GM21529 (cell line): ENCODE measurements around the gene TRIM2.
"Not testable (repeated sequence)": the region's sequence is repeated elsewhere in the genome, so short reads cannot be mapped to it uniquely, and the experiment has no call there.

Experiments
- ATAC-seq: cut with Tn5 transposase; IDR thresholded peaks from one replicate; pipeline ENCODE4 v1.9.1; 2021; ENCODE audit not compliant: unreplicated experiment

The TRIM2 gene

DNA sequence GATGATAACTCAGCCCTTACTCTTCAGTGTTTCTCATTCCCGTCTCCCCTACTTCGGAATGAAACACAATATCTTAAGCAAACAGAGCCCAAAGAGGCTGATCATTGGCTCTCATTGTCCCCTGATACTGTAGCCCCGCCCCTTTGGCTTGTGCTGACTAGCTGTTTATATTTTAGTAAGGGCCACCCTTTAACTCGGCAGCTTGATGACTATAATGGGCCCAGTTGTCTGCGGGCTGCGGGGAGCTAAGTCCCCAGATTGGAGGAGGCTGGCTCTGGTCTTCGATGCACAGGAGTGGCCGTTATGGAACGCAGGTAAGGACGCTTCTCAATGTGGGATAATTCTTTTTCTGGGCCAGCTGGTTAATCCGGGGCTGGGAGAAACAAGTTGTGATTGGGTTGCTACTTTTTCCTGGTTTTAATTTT, at the start of gene TRIM2:
TRIM2 (plus strand) TSS at position 197 of the 425 bp plus-strand sequence; CDS start at position 285, 88 bp downstream.
- no peak for ATAC-seq

DNA sequence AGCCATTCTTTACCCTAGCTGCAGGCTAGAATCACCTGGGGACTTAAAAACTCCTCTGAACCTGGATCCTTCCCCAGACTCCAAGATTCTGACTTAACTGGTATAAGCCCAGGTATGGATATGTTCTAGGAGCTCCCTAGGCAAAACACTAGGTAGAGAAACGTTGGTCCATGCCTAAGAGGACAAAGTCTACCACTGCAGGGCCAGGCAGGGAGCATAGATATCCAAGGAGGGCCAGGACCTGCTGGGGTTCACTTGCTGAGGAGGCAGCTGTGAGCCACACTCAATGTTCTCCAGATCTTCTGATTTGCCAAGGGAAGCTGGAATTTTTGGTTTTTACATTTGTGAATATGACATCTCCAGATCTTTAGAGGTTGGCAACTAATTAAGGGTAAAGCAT, 48.6 kb upstream of the TRIM2 start:
- ATAC-seq, result no peak

DNA sequence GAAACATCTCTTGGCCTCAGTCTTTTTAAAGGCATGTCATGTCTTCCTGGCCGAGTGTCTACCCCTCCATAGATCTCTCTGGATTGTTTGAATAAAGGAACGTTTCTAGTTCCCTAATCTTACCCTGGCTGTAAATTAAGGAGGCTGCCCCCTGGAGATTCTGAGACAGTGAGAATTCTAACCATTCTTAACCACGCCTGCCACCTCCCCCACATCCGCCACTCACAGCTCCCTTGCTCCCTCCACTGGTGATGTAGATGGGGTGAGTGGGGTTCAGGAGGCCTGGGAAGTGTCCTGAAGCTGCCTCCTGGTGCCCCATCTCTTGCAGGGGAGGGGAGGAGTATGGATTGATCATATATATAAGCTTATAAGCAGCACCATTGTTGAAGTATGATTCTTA, 48.0 kb upstream of the TRIM2 start:
- ATAC-seq, result no peak

DNA sequence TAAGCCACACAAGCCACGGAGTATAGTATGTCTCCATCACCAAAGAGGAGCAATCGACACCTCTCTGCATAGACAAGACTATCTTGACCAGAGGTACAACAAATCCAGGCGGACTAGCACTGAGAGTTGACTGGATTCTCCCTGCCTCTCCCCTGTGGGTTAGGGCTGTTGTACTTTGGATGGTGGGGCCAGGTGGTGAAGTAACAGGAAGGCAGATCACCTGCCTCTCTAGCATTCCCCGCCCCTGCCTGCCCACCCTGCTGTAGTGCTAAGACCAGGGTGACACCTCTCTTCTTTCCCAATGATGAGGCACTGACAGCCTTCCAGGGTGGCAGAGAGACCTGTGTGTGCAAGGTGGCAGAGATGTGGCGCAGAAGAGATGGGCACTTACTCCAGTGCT, 47.5 kb upstream of the TRIM2 start:
- no peak for ATAC-seq

DNA sequence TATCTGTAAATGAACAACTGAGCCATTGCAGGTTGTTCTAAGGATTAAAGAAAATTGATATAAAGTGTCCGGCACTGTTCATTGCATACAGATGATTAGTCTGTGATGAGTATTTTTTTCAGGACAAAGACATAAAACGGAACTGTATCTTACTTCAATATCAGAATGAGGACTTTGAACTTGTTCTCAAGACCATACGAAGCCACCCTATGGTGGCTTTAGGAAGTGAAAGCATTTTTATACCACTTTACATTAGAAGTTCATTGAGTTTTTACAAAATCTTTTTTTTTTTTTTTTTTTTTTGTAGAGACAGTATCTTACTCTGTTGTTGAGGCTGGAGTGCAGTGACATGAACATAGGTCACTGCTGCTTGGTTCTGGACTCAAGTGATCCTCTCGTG, 45.2 kb upstream of the TRIM2 start:
- no peak for ATAC-seq

DNA sequence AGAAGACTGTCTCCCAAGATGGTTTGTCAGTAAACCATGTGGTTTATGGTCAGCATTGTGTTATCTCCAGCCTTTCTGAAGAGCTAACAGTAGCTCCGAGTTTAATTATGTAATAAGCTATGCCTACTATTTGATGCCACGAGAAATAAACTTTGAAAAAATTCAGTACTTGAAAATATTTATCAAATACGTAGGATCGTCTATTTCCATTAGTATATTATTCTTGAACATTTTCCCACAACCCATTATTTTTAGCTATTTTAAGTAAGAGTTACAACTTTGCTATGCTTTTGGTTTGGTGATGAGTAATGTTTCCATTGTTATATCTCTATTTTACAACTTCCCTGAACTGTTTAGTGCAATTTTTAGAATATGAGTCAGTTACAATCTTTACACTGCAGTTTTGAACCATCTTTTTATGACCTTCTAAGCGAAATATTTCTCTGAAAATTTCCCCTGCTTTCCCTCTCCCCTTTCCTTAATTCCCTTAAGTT, 44.5 kb upstream of the TRIM2 start:
- no peak for ATAC-seq

DNA sequence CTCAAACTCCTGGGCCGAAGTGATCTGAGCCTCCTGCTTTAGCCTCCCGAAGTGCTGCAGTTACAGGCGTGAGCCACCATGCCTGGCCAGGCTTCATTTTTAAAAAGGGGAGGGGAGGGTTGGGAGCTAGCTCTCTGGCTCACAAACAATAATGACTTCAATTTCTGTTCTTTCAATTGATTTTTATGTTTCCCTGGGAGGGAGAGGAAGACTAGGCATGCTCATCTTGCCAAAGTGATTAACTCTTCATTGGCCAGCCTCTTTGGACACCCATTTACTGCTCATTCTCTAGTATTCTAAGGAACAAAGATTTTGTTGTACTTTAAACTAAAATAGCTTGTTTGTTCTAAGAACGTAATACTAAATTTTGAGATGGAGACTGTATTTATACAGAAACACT, 43.4 kb upstream of the TRIM2 start:
- no peak for ATAC-seq

DNA sequence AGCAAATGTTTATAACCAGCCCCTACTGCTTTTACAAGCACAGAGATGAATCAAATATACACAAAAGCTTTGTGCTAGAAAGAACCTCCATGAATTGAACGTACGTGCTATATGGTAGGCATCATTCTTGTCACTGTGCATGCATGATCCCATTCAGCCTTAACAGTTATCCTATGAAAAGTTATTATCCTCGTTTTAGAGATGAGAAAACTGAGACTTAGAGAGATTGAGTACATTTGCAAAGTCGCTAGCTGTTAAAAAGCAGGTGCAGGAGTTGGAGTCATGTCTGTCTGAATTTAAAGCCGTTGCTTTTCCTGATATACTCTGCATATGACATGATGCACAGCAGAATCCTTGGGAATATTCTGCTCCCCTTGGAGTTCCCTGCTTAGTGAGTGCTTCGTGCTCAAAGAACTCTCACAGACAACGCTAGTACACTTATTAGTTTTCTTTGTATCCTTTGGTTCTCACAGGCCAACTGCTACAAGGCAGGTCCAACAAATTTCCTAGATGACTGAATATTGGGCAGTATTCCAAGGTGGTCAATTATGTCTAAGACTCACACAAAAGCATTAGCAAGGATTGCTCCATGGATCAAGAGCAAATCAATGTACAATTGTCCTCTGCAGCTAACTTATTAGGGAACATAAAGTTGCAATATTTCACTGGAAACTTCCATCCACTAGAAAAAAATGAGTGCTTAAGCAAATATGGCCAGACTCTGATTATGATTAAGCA, 42.8 kb upstream of the TRIM2 start:
- ATAC-seq, result no peak

DNA sequence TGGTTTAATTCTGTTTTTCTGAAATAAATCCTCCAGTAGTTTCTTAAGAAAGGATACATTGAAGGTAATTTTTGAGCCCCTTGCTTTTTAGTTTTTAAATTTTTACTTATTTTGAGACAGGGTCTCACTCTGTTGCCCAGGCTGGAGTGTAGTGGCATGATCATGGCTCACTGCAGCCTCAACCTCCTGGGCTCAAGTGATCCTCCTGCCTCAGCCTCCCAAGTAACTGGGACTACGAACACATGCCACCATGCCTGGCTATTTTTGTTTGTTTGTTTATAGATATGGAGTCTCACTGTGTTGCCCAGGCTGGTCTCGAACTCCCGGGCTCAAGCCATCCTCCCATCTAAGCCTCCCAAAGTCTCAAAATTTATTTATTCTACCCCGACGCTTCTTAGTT, 39.0 kb upstream of the TRIM2 start:
- ATAC-seq, result not testable (repeated sequence)

DNA sequence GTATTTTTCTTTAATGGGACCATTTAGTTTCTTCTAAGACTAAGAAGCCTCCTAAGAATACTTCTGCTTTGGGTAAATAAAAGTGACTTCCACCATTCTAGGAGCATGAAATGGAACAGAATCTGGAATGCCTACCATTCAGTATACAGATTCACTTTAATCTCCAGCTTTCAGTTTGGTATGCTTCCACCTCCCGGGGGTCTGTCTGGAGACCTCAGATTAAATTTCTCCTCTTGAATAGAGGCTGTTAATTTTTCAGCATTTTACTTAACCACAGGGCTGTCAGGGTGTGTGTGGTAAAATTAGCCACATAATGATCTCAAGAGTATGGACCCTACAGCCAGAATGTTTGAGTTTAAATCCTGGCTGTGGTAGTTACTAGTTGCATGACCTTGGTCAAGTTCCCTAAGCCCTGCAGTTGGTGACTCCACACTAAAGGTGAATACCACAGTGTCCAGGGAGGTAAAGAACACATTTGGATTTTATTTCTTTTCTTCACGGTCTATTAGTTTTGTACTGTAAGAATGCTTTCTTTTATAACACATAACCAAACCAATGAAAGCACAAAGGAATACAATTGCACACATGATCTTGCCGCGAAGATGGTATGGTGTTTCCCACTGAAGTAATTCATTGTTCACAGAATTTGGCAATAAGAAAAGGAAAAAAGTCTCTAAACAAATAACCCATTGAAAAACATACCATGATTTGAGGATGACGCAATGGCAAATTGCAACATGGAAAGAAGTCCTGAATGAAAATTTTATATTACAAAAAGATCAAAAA, 37.3 kb upstream of the TRIM2 start:
- no peak for ATAC-seq

DNA sequence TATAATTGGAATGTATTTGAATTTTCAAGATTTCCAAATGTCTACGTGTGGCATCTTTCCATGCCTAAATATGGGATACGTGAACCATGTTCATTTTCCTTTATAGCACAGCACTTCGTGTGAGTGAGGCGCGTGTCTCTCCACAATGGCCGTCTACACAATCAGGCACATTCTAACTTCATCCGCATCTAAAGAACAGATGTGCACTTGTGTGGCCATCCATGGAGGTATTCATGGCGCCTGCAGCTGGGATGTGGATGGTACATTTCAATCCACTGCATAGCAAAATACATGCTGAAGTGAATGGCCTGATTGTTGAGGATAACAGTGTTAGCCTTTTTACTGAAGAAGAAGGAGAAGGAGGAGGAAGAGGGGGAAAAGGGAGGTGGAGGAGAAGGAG, 34.5 kb upstream of the TRIM2 start:
- ATAC-seq, result no peak

DNA sequence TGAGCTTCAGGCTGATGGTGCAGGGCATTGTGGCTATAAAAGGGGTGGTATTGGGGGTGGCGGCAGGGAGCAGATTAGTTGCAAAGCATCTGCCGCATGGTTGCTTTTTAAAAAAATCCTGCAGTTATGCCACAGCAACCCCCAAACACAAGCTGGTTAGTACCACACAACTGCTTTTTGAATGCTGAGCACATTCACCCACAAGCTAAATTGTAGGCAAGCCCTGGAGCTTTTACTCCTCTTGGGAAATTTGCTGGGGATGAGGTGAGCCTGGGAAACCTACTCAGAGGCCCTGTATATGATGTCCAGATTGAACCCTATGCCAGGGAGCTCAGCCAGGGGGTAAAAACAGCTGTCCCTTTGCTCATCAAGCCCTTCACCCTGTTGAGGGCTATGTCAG, 33.8 kb upstream of the TRIM2 start:
- no peak for ATAC-seq

DNA sequence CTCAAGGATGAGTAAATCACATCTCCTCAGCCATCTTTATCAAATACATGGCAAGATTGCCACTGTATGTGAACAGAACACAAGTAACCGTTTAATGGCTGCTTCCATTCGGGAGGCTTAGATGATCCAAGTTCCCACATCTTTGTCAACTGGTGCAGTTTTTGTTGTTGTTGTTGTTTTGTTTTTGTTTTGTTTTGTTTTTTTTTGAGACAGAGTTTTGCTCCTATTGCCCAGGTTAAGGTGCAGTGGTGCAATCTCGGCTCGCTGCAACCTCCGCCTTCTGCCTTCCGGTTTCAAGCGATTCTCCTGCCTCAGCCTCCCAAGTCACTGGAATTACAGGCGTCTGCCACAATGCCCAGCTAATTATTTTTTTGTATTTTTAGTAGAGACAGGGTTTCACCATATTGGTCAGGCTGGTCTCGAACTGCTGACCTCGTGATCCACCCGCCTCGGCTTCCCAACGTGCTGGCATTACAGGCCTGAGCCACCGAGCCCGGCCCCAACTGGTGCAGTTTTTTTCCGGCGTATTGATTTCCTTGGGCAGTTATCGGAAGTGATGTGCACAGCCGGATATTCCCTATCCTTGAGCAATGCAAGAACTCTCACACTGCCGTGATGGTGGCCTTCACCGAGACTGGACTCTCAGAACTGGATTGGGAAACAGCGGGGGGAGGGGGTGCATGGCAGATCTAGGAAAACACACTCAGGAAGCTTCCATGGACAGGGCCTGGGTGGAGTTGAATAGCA, 29.2 kb upstream of the TRIM2 start:
- no peak for ATAC-seq

DNA sequence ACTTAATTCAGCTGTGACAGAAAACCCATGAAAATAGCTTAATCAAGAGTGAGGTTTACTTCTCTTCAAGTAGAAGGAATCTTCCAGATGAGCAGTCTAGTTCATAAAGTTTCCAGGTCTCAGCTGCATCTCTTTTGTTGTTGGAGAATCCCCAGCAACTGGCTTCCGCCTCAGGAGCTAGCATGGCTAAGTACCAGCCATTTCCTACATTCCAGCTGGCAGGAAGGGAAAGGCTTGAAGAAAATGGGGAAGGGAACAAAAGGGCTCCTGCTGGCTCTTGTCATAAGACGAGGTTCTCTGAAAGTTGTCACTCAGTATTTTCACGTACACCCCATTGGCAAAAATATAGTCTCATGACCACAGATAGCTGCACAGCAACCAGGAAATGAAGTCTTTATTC, 27.3 kb upstream of the TRIM2 start:
- ATAC-seq, result no peak

DNA sequence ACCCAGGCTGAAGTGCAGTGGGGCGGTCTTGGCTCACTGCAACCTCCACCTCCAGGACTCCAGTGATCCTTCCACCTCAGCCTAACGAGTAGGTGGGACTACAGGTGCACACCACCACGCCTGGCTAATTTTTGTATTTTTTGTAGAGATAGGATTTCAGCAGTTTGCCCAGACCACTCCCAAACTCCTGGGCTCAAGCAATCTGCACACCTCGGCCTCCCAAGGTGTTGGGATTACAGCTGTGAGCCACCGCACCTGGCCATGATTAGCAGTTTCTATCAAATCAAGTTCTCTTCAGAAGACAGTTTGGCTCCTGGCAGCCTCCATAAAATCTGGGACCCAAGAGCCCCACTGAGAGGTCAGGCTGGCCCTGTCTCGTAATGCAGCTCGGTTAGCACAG, 26.4 kb upstream of the TRIM2 start:
- no peak for ATAC-seq

DNA sequence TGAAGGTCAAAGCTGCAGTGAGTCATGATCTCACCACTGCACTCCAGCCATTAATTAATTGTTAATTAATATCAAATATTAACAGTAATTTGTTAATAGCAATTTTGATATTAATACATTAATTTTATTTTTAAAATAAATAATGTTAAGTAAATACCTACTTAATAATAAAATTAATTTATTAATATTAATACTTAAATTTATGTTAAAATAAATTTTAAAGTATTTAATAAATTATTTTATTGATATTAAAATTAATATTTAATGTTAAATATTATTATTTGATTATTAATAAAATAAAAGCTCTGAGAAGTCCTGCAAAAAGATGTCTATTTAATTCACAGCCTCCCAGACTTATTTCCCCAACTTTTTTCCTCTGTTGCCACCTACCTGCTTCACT, 25.1 kb upstream of the TRIM2 start:
- no peak for ATAC-seq

DNA sequence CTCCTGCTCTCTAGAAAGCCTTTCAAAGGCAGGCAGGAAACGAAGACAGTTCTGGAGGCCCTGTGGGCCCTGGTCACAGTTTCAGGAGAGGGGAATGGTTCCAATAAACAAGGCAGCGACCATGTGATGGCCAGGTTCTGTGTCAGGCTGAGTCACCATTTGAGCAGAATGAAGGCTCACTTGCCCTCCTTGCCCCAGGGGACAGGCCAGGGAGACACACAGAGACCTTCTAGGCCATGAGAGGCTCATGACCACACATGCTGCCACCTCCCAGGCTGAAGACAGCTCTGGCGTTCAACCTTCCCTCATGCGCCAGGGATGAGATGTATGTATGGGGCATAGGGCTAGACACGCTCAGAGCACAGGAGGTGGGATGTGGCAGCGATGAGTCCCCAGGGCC, 22.9 kb upstream of the TRIM2 start:
- no peak for ATAC-seq

DNA sequence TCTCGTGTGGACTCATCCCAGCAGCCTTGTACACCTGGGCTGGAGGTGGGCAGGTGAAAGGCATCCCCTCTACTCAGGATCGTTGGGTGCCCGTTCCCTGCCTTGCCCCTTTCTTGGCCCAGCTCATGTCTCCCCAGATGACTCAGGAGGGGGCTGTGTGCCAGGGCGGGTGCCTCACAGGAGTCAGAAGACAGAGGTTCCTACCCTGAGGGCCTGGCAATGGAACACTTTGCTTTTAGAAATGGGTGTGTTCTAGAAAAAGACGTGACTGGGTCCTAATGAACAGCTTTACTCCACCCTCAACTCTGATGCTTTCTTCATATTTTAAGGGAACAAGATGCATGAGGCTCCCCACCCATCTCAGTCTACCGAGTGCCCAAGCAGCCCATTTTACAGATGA, 22.5 kb upstream of the TRIM2 start:
- no peak for ATAC-seq

DNA sequence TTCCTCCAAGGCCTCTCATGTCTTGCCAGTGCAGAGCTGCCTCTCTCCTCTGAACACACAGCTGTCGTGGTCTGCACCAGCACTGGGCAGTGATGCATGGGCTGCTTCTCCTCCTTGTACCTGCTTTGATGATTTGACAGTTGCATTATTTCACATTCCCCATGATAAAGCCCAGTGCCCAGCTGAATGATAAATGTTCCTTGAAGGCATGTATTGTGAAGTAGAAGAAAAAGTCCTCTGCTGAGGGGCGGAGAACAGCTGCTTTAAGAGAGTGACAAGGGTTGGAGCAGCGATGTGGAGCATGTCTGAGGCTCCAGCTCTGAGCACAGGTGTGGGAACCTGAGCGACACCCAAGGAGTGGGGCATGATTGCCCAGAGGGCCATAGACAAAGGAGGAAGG, 21.1 kb upstream of the TRIM2 start:
- no peak for ATAC-seq

DNA sequence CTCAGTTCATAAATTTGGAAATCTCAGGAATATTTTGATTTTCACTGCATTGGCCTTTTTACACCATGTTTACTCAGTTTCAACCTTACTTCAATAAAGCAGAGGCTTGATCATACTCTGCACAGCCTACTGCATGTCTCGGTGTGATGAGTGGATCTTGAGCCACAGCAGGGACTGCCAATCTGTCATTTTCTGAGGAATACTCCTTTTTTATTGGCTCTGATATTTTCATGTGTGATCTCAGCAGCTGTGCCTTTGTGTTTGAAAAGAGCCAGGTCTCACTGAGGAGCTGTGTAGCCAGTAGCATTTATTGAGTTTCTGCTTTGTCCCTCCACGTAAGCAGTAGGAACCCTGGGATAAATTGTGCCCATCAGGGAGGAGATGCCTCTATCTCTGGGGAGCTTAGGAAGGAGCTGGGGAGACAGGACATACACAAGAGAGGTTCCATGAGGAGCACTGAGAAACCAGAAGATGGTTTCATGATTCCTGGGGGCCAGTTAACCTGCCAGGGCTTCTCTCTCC, 18.9 kb upstream of the TRIM2 start:
- ATAC-seq, result no peak

DNA sequence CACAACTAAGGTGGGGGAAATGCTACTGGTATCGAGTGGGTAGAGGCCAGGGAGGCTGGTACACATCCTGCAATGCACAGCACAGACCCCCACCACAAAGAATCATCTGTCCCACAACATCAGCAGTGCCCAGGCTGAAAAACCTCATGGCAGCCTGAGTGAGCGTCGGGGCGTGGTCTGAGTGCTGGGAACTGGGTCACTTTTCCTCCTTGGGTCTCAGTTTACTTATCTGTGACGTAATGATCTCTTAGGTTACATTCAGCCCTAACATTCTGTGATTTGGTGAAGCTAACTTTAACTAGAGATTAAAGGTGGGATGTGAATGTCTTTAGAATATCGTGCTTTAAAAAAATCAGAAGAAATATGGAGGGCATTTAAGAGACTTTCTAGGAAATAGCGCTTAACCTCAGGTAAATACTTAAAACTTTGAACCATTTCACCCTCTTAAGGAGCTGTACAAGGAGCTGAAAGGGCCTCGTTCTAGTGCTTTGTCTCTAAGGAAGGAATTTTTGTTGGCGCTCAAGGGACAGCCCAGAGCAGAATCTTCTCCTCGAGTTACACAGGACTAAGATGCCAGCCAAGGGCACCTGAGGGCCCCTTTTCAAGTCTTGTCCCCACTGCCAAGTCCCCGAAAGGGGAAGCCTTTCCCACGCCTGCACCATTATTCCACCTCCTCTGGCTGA, 18.1 kb upstream of the TRIM2 start:
- no peak for ATAC-seq
